HG03280 (cell line): ENCODE results near the gene NUDCD3.

Experiments
- ATAC-seq: cut with Tn5 transposase; IDR thresholded peaks from one replicate; pipeline ENCODE4 v1.9.1; 2021; ENCODE audit warnings: mild to moderate bottlenecking, moderate library complexity; ENCODE audit not compliant: unreplicated experiment

NUDCD3 gene

DNA sequence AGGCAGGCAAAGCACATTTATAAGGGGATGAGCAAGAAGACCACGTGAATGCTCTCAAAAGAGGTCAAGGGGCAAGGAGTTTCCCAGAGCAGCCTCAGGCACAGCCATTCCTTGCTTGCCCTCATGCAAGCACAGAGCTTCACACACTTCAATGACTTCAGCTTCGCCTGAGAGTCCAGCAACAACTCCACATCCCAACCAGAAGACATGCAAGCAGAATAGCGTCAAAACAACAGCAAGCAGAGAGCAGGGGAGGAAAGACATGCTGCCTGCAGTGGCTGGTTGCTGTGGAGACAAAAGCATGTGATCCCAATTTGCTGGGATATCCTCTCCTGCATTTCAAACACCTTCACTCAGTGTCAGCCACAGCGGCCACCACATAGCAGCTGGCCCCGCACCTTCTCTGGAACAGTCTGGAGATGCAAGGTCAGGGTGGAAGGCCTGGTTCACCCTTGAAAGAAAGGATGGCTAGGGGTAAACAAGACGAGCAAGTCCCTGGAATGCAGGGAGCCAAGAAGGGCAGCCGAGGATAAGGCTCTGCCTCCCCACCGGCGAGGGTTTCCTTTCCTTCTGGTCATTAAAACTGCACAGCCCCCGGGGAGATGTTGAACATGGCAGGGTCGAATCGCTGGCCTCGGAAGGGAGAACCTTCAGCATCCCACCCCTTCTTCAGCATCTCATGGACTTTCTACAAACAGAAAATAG, 104.9 kb downstream of the NUDCD3 start:
- no peak for ATAC-seq

- ATAC-seq = no peak
Observed at GRCh38 chr7:44384586-44385433, 105.6 kb downstream of the NUDCD3 start.

- no peak for ATAC-seq
Observed at GRCh38 chr7:44383566-44383965, 106.9 kb downstream of the NUDCD3 start.

- no peak for ATAC-seq
Observed at GRCh38 chr7:44382459-44383265, 107.8 kb downstream of the NUDCD3 start.

GRCh38 chr7:44381494-44382220, 108.8 kb downstream of the NUDCD3 start:
- no peak for ATAC-seq

GRCh38 chr7:44380831-44381493, 109.5 kb downstream of the NUDCD3 start:
- ATAC-seq = no peak

DNA sequence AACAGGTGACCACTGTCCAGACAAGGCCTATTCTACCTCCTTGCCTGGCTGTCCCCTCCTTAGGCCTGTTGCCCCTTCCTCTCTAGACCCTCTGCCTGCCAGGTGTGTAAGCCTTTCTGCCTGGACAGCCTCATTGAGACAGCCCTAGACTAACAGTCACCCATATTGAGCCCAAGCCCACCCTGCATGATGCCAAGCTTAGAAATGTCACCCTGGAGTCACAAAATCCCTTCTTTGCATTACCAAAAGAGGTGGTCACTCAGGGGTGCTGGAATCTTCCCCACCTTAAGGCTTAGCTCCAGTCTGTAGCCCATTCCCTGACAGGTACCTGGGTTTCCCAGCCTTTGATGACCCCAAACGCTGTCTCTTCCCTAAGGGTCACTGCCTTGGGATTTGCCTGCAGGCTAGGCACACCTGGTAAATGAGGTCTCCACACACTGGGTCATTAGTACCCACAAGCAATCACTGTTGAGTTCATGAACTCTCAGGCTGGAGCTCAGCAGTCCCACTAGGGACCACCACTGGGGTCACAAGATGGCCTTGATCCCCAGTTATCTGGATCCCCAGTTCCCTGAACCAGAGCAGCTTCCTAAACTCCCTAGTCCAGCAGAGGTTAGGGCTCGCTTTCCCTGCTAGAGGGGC, 110.1 kb downstream of the NUDCD3 start:
- ATAC-seq = no peak

DNA sequence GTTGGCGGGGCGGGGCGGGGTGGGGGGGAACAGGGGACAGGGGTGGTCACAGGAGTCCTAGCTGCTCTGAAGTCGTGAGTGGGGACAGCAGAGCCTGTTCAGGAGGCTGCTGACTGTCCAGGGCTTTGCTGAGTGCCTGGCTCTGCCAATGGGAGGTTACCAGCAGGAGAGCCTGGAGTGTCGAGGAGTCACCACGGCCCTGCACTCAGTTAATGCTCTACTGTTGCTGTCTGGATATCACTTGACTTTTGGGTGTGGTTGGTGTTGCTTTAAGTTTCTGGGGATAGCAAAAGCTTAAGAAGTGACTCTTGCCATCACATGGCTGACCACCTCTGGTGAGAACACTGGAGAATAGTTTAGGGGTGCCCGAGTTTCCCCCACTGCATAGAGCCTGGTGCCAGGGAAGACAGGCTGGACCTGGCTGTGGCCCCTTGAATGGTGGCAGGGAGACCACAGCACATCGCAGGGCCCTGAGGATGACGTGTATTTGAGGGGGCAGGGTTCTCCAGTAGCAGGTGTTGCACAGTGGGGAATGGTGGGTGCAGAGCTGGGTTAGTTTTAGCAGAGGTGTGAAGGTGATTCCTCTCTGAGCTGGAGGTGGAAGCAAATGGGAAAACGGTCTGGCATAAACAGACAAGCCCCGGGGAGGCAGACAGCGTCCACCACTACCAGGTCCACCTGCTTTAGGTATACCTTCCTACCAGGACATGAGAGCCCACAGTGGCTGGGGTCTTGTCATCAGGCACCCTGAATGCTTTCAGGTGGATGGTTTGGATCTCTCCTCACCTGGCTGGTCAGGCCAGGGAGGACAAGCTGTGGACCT, 110.9 kb downstream of the NUDCD3 start:
- ATAC-seq = no peak

DNA sequence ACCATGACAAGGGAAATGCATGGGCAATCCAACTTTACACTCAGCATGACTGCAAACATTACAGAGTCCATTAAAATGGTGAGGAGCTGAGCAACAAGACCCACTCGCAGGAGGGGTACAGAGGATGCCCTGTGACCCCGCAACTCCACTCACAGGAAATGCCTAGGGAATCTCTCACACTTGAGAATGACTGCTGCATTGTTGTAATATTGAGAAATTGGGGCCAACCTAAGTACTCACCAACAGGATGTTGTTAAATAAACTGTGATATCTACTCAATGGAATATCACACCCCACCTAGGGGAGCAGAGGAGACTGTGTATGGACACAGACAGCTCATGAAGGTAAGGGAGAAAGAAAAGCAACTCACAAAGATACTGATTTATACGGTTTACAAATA, 111.7 kb downstream of the NUDCD3 start:
- ATAC-seq = no peak

DNA sequence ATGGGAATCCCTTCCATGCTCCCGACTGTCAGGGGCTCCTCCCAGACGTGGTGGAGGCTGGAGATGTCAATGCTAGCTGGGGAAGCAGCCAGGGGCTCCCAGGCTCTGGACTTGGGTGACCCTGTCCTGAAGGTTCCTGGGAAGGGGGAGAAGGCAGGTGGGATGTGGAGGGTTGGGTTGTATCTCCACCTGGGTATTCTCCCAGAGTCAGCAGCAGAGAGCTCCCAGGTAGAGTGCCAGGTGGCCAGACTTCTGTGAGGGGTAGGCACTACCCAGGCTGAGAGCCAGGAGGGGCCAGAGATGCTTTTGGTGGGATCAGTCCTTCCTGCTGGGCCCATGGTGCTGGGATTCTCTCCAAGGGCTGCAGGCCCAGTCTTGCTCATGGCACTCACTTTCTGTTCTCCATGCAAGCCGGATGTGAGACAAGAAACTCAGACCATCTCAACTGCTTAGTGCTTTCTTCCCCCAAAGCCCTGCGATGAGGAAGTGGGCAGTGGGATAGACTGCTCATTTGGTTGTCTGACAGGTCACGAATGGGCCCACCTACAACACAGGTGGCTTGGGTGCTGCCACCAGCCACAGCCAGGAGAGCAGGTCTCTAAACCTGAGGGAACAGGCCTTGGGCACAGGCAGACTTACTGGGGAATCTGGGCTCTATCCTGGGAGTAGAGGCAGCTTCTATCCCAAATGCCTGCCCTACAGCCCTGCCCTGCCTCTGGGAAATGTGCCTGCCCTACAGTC, 112.6 kb downstream of the NUDCD3 start:
- peak; percentile 61 for ATAC-seq

DNA sequence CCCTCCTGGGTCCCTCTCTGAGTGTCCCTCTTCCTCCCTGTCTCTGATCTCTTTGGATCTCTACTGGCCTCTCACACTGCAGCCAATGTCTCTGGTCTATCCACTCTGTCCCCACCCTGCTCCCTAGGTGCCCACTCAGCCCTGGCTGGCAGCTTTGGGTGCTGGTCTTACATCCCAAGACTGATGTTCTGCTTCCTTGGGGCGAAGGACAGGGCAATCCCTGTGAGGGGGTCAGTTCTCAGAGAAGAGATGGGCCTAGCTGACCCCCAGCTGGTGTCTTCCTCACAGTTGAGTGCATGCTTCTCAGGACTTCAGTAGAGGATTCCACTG, 113.4 kb downstream of the NUDCD3 start:
- ATAC-seq = no peak

GRCh38 chr7:44376429-44377133, 113.9 kb downstream of the NUDCD3 start:
- ATAC-seq = no peak

DNA sequence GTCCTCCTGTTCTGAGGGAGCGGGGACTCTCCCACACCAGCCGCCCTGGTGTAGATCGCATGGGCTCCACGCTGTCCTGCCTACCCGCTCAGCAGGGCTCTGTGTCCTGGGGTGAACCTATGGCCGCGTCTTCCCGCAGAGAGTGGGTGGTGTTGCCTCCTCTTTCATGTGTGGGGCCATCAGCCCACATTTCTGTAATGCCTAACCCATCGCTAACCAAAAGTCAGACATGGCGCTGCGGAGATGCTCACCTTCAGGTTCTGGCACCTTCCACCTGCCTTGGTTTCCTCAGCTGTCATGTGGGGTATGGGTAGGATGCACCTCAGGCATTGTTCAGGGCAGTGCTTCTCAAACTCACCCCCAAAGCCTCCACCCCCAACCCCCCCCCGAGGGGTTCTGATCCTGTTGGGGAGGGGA, 114.5 kb downstream of the NUDCD3 start:
- no peak for ATAC-seq

DNA sequence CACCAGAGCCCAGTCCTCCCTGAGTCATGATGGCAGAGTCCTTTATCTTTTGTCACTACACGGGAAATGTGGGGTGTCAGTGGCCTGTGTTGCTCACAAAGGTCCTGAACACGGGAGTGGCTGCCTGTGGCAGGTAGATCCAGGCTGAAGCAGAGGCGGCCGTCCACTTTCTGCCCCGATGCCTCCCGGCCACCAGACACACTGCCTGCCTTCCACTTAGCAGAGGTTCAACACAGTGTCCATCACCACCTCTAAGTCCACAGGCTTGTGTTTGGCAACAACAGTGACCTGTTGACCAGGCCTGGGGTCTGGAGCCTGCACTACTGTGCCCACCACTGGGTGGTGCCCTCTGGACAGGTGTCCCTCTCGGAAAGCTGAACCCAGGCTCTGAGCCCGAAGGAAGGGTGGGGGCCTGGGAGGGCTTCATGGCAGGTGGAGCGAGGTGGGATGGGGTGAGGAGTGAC, 115.2 kb downstream of the NUDCD3 start:
- ATAC-seq = no peak

- ATAC-seq = no peak
Observed at GRCh38 chr7:44374007-44374763, 116.3 kb downstream of the NUDCD3 start.

DNA sequence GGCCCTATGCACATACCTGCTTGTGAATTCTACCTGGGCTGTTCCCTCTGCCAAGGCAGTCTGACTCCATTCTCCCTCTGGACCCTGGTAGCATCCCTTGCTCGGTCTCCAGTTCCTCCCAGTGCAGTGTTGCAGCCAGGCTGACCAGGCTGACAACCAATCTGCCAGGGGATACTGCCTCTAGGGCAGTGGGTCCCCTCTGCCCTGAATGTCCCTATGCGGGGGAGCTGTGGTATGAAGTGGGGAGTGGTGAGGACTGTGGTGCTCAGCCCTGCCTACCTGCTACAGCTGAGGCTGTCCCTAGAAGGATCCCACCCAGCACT, 117.1 kb downstream of the NUDCD3 start:
- no peak for ATAC-seq
